Measurements from ENCODE around the gene SLC17A2.

The SLC17A2 gene

GRCh38 chr6:25899580-25900408, 30.7 kb downstream of the SLC17A2 start:
- Histone ChIP-seq H3K36me3 (ENCODE audit: control insufficient read depth in 2 of 2, insufficient read depth in 1 of 2, low read length in 2 of 2) (no peaks in the 10 kb centered on the region), H3K4me3 (ENCODE audit: low read depth, low read length) (no peak overlapping the region), H3K9me3 (ENCODE audit: control insufficient read depth, insufficient read depth, low read depth, low read length) (no peaks in the 10 kb centered on the region), H3K27ac (ENCODE audit: extremely low read depth, low read depth, low read length) (no peak overlapping the region), H3K4me1 (ENCODE audit: control insufficient read depth, insufficient read depth, low read length) (no peaks in the 10 kb centered on the region)
- TF ChIP-seq ZXDB (tag by site-specific recombination; IDR thresholded peaks at IDR 0.05), result no peak
- no peak for TF ChIP-seq ZNF513 (tag by site-specific recombination; IDR thresholded peaks at IDR 0.05)
- TF ChIP-seq ZNF132 (tag by site-specific recombination; IDR thresholded peaks at IDR 0.05; ENCODE audit: borderline replicate concordance), result no peak
- TF ChIP-seq KLF9 (tag by site-specific recombination; IDR thresholded peaks at IDR 0.05; ENCODE audit: low read depth), result no peak
- no peak for TF ChIP-seq ZNF239 (tag by site-specific recombination; IDR thresholded peaks at IDR 0.05)
- TF ChIP-seq ZNF362 (tag by site-specific recombination; IDR thresholded peaks at IDR 0.05), result no peak
- no peak for TF ChIP-seq SALL2 (tag by site-specific recombination; IDR thresholded peaks at IDR 0.05; ENCODE audit: borderline replicate concordance)
- TF ChIP-seq ZNF747 (tag by site-specific recombination; IDR thresholded peaks at IDR 0.05), result no peak
- TF ChIP-seq ZNF701 (tag by site-specific recombination; IDR thresholded peaks at IDR 0.05), result no peak
- POLR2A ChIA-PET, result no interaction called here
- CTCF ChIA-PET, result interaction anchor here (0.7 to 2.4 kb wide), 8 partner anchors 9 to 297 kb away, joined by 3 to 11 read pairs (median 4); no protein-coding TSS in a partner anchor

GRCh38 chr6:25899123-25899522, 31.4 kb downstream of the SLC17A2 start:
- ChIA-PET POLR2A (no interaction called here), CTCF (interaction anchor here (1.1 to 2.4 kb wide), 4 partner anchors 8 to 297 kb away, joined by 3 to 11 read pairs (median 4); no protein-coding TSS in a partner anchor)
- Histone ChIP-seq H3K4me1 (ENCODE audit: control insufficient read depth, insufficient read depth, low read length) (no peaks in the 10 kb centered on the region), H3K27ac (ENCODE audit: extremely low read depth, low read depth, low read length) (no peak overlapping the region), H3K9me3 (ENCODE audit: control insufficient read depth, insufficient read depth, low read depth, low read length) (no peaks in the 10 kb centered on the region), H3K4me3 (ENCODE audit: low read depth, low read length) (no peak overlapping the region), H3K36me3 (ENCODE audit: control insufficient read depth in 2 of 2, insufficient read depth in 1 of 2, low read length in 2 of 2) (no peaks in the 10 kb centered on the region)
- TF ChIP-seq OSR2 (tag by site-specific recombination; IDR thresholded peaks at IDR 0.05) (no peak), REST (tag by site-specific recombination; IDR thresholded peaks at IDR 0.05) (no peak), ZNF146 (tag by site-specific recombination; IDR thresholded peaks at IDR 0.05) (no peak), ZNF654 (tag by site-specific recombination; IDR thresholded peaks at IDR 0.05; ENCODE audit: low read depth) (no peak), ZNF580 (tag by site-specific recombination; IDR thresholded peaks at IDR 0.05) (no peak), ZNF530 (tag by site-specific recombination; IDR thresholded peaks at IDR 0.05; ENCODE audit: low read depth) (no peak), SETDB1 (IDR thresholded peaks at IDR 0.05; ENCODE audit: insufficient read length, low read length) (no peak)
